A673 (cell line): ENCODE measurements around the gene IGF1. TPM values are rescaled to one million over a fixed set of nuclear protein-coding genes. Genes with fewer than 3 reads are reported as not detected.

Experiments
- BruUV-seq: library from RNA; stranded (reverse); fragments of 400-500 nt; replicated peaks from 2 replicates; lab custom pipeline; 2021; lab: Mats Ljungman, UMichigan
- CTCF ChIA-PET: fragments of 300-600 bp; sonication (Branson Sonifier 250); formaldehyde crosslinking; loops from one replicate; lab custom pipeline; 2022; ENCODE audit warnings: antibody characterized with exemption; lab: Charles Lee
- POLR2A ChIA-PET: fragments of 300-600 bp; sonication (Branson Sonifier 250); formaldehyde crosslinking; loops from one replicate; lab custom pipeline; 2022; ENCODE audit warnings: antibody characterized with exemption; ENCODE audit not compliant: low non-redundant PET; lab: Charles Lee
- DNase-seq: peaks from one replicate; pipeline ENCODE4 v3.0.0-alpha.2; 2015; ENCODE audit warnings: low spot score
- H3K27ac ChIP-seq: fragments of 200-600 bp; sonication (generic); 2 replicates; pipeline ENCODE4 v1.5.1; 2016; ENCODE audit warnings: mixed run types, low read depth, mild to moderate bottlenecking, mixed read lengths, antibody characterized with exemption, low read length; ENCODE audit not compliant: poor library complexity, severe bottlenecking
- H3K27me3 ChIP-seq: fragments of 200-600 bp; sonication (generic); replicated peaks from 2 replicates; pipeline ENCODE4 v1.6.1; 2017; ENCODE audit warnings: mixed run types, low read depth, mild to moderate bottlenecking, mixed read lengths, antibody characterized with exemption, low read length; ENCODE audit not compliant: insufficient read depth, poor library complexity
- H3K36me3 ChIP-seq: fragments of 200-600 bp; sonication (generic); 2 replicates; pipeline ENCODE4 v1.6.1; 2016; ENCODE audit warnings: mixed run types, mild to moderate bottlenecking, mixed read lengths, antibody characterized with exemption, low read length; ENCODE audit not compliant: insufficient read depth, poor library complexity, severe bottlenecking
- H3K4me1 ChIP-seq: fragments of 200-600 bp; sonication (generic); 2 replicates; pipeline ENCODE4 v1.6.1; 2017; ENCODE audit warnings: mixed run types, mild to moderate bottlenecking, mixed read lengths, antibody characterized with exemption, low read length; ENCODE audit not compliant: insufficient read depth, poor library complexity, severe bottlenecking
- H3K4me3 ChIP-seq: fragments of 200-600 bp; sonication (generic); 2 replicates; pipeline ENCODE4 v1.5.1; 2016; ENCODE audit warnings: low read depth, mixed run types, mild to moderate bottlenecking, mixed read lengths, low read length; ENCODE audit not compliant: poor library complexity, severe bottlenecking
- H3K9me3 ChIP-seq: fragments of 200-600 bp; sonication (generic); 2 replicates; pipeline ENCODE4 v1.6.1; 2016; ENCODE audit warnings: mixed run types, low read depth, mild to moderate bottlenecking, mixed read lengths, antibody characterized with exemption, low read length; ENCODE audit not compliant: poor library complexity, severe bottlenecking
- CTCF ChIP-seq: fragments of 300-800, 200-600 bp; sonication (generic); conservative IDR thresholded peaks from 2 replicates; pipeline ENCODE4 v1.5.1; 2017; ENCODE audit warnings: low read depth, mild to moderate bottlenecking, antibody characterized with exemption, low read length, moderate library complexity, mixed read lengths
- EZH2 ChIP-seq: fragments of 200-600 bp; sonication (generic); IDR thresholded peaks from 2 replicates; pipeline ENCODE4 v1.6.1; 2017; ENCODE audit warnings: borderline replicate concordance, low read depth, mild to moderate bottlenecking, mixed read lengths, antibody characterized with exemption, low read length; ENCODE audit not compliant: poor library complexity, severe bottlenecking
- intact Hi-C: fragments of 100-400 bp; cut with micrococcal nuclease; formaldehyde crosslinking; loops from one replicate; pipeline ENCODE4 v1.10.0; 2022; ENCODE audit not compliant: unreplicated experiment
- total RNA-seq: library from RNA; stranded (reverse); gene quantifications from 2 replicates; pipeline ENCODE4 v1.2.3, GENCODE V29; 2021

Gene IGF1
- total RNA-seq, 1 experiment from 2014 or later, result 16.4 TPM

GRCh38 chr12:102465762-102466560, 14.4 kb downstream of the IGF1 start:
- intact Hi-C loops, result no loop called here

GRCh38 chr12:102463659-102464249, 16.6 kb downstream of the IGF1 start:
- ChIA-PET CTCF (no interaction called here), POLR2A (no interaction called here)
- BruUV-seq, result no TSS peak
- DNase-seq, result no peak
- no peak overlapping the region for H3K27ac ChIP-seq
- TF ChIP-seq EZH2, result no peak
- TF ChIP-seq CTCF, result no peak
- no peak overlapping the region for H3K4me3 ChIP-seq
- H3K9me3 ChIP-seq, result no peaks in the 10 kb centered on the region
- no peaks in the 10 kb centered on the region for H3K4me1 ChIP-seq
- intact Hi-C loops, result no loop called here
- no peaks in the 10 kb centered on the region for H3K36me3 ChIP-seq
- H3K27me3 ChIP-seq, result no peaks in the 10 kb centered on the region

More at GRCh38 chr12:102465762-102466560, 14.4 kb downstream of the IGF1 start:
- CTCF ChIA-PET, result no interaction called here
- no peak for TF ChIP-seq CTCF
- TF ChIP-seq EZH2, result no peak
- Histone ChIP-seq H3K36me3 (no peaks in the 10 kb centered on the region), H3K9me3 (no peaks in the 10 kb centered on the region), H3K4me1 (no peaks in the 10 kb centered on the region), H3K4me3 (no peak overlapping the region), H3K27ac (no peak overlapping the region), H3K27me3 (no peaks in the 10 kb centered on the region)
- no peak for DNase-seq
- no TSS peak for BruUV-seq
- POLR2A ChIA-PET, result no interaction called here

GRCh38 chr12:102462795-102463465, 17.4 kb downstream of the IGF1 start:
- BruUV-seq, result no TSS peak
- TF ChIP-seq EZH2 (no peak), CTCF (no peak)
- no peak overlapping the region for H3K27ac ChIP-seq
- no peak for DNase-seq
- H3K4me1 ChIP-seq, result no peaks in the 10 kb centered on the region
- ChIA-PET CTCF (no interaction called here), POLR2A (interaction anchor here (0.7 kb wide), 1 partner anchor 21 kb away, joined by 3 read pairs; no protein-coding TSS in a partner anchor)
- H3K27me3 ChIP-seq, result no peaks in the 10 kb centered on the region
- H3K36me3 ChIP-seq, result no peaks in the 10 kb centered on the region
- intact Hi-C loops, result no loop called here
- no peaks in the 10 kb centered on the region for H3K9me3 ChIP-seq
- H3K4me3 ChIP-seq, result no peak overlapping the region
